Panc1 (cell line): ENCODE measurements around the gene SLC7A4. TPM values are rescaled to one million over a fixed set of nuclear protein-coding genes. Genes with fewer than 3 reads are reported as not detected.

Source experiments
- ATAC-seq: fragments of 200-7000 bp; cut with Tn5 transposase; 2 replicates; pipeline ENCODE4 v1.9.1; 2020; ENCODE audit warnings: mild to moderate bottlenecking, moderate library complexity
- BruUV-seq: library from RNA; stranded (reverse); fragments of 400-500 nt; replicated peaks from 2 replicates; lab custom pipeline; 2021; lab: Mats Ljungman, UMichigan
- CTCF ChIA-PET: fragments of 300-600 bp; sonication (Branson Sonifier 250); formaldehyde crosslinking; loops from one replicate; lab custom pipeline; 2022; ENCODE audit warnings: antibody characterized with exemption; lab: Charles Lee
- POLR2A ChIA-PET: fragments of 300-600 bp; sonication (Branson Sonifier 250); formaldehyde crosslinking; loops from one replicate; lab custom pipeline; 2022; ENCODE audit warnings: antibody characterized with exemption; lab: Charles Lee
- DNase-seq: peaks from one replicate; pipeline ENCODE4 v3.0.0-alpha.2; 2010; ENCODE audit warnings: low read depth, low spot score
- H3K27ac ChIP-seq: 2 replicates; pipeline ENCODE4 v1.5.1; 2011; ENCODE audit warnings: mild to moderate bottlenecking, low read length, inconsistent platforms
- H3K27me3 ChIP-seq: fragments of 200-500 bp; sonication (Bioruptor generic); 2 replicates; pipeline ENCODE4 v1.6.0; 2014; ENCODE audit warnings: low read length, inconsistent platforms; ENCODE audit not compliant: control insufficient read depth, insufficient read depth
- H3K36me3 ChIP-seq: fragments of 200-500 bp; sonication (Bioruptor generic); 2 replicates; pipeline ENCODE4 v1.5.1; 2014; ENCODE audit warnings: inconsistent platforms, mild to moderate bottlenecking, low read length, moderate library complexity; ENCODE audit not compliant: control insufficient read depth, insufficient read depth
- H3K4me1 ChIP-seq: 2 replicates; pipeline ENCODE4 v1.5.1; 2011; ENCODE audit warnings: inconsistent platforms, mild to moderate bottlenecking, low read length, moderate library complexity; ENCODE audit not compliant: control insufficient read depth, insufficient read depth
- H3K4me3 ChIP-seq, 2 experiments: 2 replicates each; pipeline ENCODE4 v1.5.1; 2011 to 2012; ENCODE audit warnings: low read depth in 2 of 2, low read length in 2 of 2, mild to moderate bottlenecking in 2 of 2, inconsistent platforms in 1 of 2, moderate library complexity in 1 of 2
- H3K9me3 ChIP-seq: fragments of 200-500 bp; sonication (Bioruptor generic); 2 replicates; pipeline ENCODE4 v1.5.1; 2014; ENCODE audit warnings: low read depth, mild to moderate bottlenecking, inconsistent platforms, low read length, moderate library complexity; ENCODE audit not compliant: control insufficient read depth, insufficient read depth
- CTCF ChIP-seq: fragments of 450-650 bp; IDR thresholded peaks from 2 replicates; pipeline ENCODE4 v1.5.1; 2017; ENCODE audit warnings: mild to moderate bottlenecking
- POLR2AphosphoS5 ChIP-seq: IDR thresholded peaks from 2 replicates; pipeline ENCODE4 v1.6.1; 2012; ENCODE audit warnings: mild to moderate bottlenecking, low read depth, low read length, moderate library complexity
- REST ChIP-seq, 2 experiments: IDR thresholded peaks; 2 replicates each; pipeline ENCODE4 v1.6.1; 2011 to 2012; ENCODE audit warnings: low read depth in 2 of 2, control low read depth in 1 of 2, low read length in 1 of 2, mild to moderate bottlenecking in 1 of 2, moderate library complexity in 1 of 2; ENCODE audit not compliant: insufficient read depth in 1 of 2
- SIN3A ChIP-seq: IDR thresholded peaks from 2 replicates; pipeline ENCODE4 v1.6.1; 2012; ENCODE audit warnings: low read depth, mild to moderate bottlenecking, low read length, moderate library complexity, borderline replicate concordance; ENCODE audit not compliant: insufficient read depth
- TCF7L2 ChIP-seq: IDR thresholded peaks from 2 replicates; pipeline ENCODE4 v1.6.1; 2011; ENCODE audit warnings: mild to moderate bottlenecking, low read depth, low read length, inconsistent platforms
- in situ Hi-C: cut with HindIII; loops from 2 replicates; pipeline ENCODE4 v1.10.0; 2016; ENCODE audit warnings: low sequenced_read_pairs, low pct_unique_long_range_greater_than_20kb
- intact Hi-C: fragments of 100-400 bp; cut with micrococcal nuclease; formaldehyde crosslinking; loops from one replicate; pipeline ENCODE4 v1.10.0; 2022; ENCODE audit not compliant: unreplicated experiment
- total RNA-seq: library from RNA; stranded (reverse); gene quantifications from one replicate; pipeline ENCODE4 v1.2.1, GENCODE V29; 2021; ENCODE audit not compliant: unreplicated experiment

The SLC7A4 gene
- total RNA-seq, 1 experiment from 2014 or later = not detected

- CTCF ChIA-PET = no interaction called here
- Histone ChIP-seq H3K4me3 (no peak overlapping the region), H3K27ac (no peak overlapping the region), H3K9me3 (no peaks in the 10 kb centered on the region), H3K27me3 (no peaks in the 10 kb centered on the region), H3K36me3 (no peaks in the 10 kb centered on the region), H3K4me1 (no peaks in the 10 kb centered on the region)
- in situ Hi-C loops (no loop called here), intact Hi-C loops (no loop called here)
- BruUV-seq = no TSS peak
- ATAC-seq (no peak), DNase-seq (no peak)
- TF ChIP-seq CTCF (no peak), TCF7L2 (no peak), REST (IDR thresholded peaks at IDR 0.05; ENCODE audit: insufficient read depth in 1 of 2, low read depth in 2 of 2, low read length in 1 of 2) (no peak)
- POLR2A ChIA-PET = interaction anchor here (1.3 kb wide), 1 partner anchor 10 kb away, joined by 3 read pairs; no protein-coding TSS in a partner anchor
Observed at GRCh38 chr22:20989323-20990138, 42.8 kb downstream of the SLC7A4 start.

GRCh38 chr22:20988573-20989322 lies 43.6 kb downstream of the SLC7A4 start:
- H3K9me3 ChIP-seq = no peaks in the 10 kb centered on the region
- in situ Hi-C loops = no loop called here
- ATAC-seq = 0 out of 2 replicates have a peak, but pooled peaks have one; percentile 31
- H3K27me3 ChIP-seq = no peaks in the 10 kb centered on the region
- H3K27ac ChIP-seq = no peak overlapping the region
- ChIA-PET POLR2A (interaction anchor here (1.3 kb wide), 1 partner anchor 11 kb away, joined by 3 read pairs; no protein-coding TSS in a partner anchor), CTCF (no interaction called here)
- BruUV-seq = no TSS peak
- no peak overlapping the region for H3K4me3 ChIP-seq
- intact Hi-C loops = no loop called here
- TF ChIP-seq SIN3A (no peak), POLR2AphosphoS5 (no peak), CTCF (no peak), TCF7L2 (no peak), REST (IDR thresholded peaks at IDR 0.05; ENCODE audit: insufficient read depth in 1 of 2, low read depth in 2 of 2, low read length in 1 of 2) (no peak)
- DNase-seq = no peak
- H3K36me3 ChIP-seq = no peaks in the 10 kb centered on the region
- H3K4me1 ChIP-seq = no peaks in the 10 kb centered on the region
